HEK293 (cell line): ENCODE results near the gene STAP1.

ENCODE experiments used
- CTCF ChIA-PET: fragments of 350-600 bp; formaldehyde crosslinking; extraction: SDS; loops from one replicate; lab custom pipeline; 2021; ENCODE audit warnings: antibody characterized with exemption; lab: Yijun Ruan, JAX
- POLR2A ChIA-PET: fragments of 300-600 bp; formaldehyde crosslinking; extraction: SDS; loops from one replicate; lab custom pipeline; 2020; ENCODE audit warnings: antibody characterized with exemption, inconsistent platforms; lab: Yijun Ruan, JAX
- H3K27ac ChIP-seq: fragments of 200-500 bp; sonication (Bioruptor generic); 2 replicates; pipeline ENCODE4 v1.5.1; 2014; ENCODE audit warnings: low read depth, low read length, control low read depth, inconsistent platforms; ENCODE audit errors: extremely low read depth
- H3K36me3 ChIP-seq, 2 experiments: fragments of 200-500 bp in 1 of 2; sonication (Bioruptor generic) in 1 of 2; 1 replicate in 1 of 2; 2 replicates in 1 of 2; pipeline ENCODE4 v1.5.1; 2014 to 2017; ENCODE audit warnings: inconsistent platforms in 2 of 2, low read length in 2 of 2; ENCODE audit not compliant: control insufficient read depth in 2 of 2, insufficient read depth in 1 of 2
- H3K4me1 ChIP-seq: fragments of 200-500 bp; sonication (Bioruptor generic); 2 replicates; pipeline ENCODE4 v1.5.1; 2014; ENCODE audit warnings: mild to moderate bottlenecking, low read length, inconsistent platforms; ENCODE audit not compliant: control insufficient read depth, insufficient read depth
- H3K4me3 ChIP-seq: 2 replicates; pipeline ENCODE4 v1.5.1; 2011; ENCODE audit warnings: low read depth, mild to moderate bottlenecking, control low read depth, low read length, moderate library complexity
- H3K9me3 ChIP-seq: fragments of 200-500 bp; sonication (Bioruptor generic); 2 replicates; pipeline ENCODE4 v1.5.1; 2014; ENCODE audit warnings: low read depth, low read length, inconsistent platforms; ENCODE audit not compliant: control insufficient read depth, insufficient read depth
- HOXC10 ChIP-seq: sonication (generic); formaldehyde crosslinking; IDR thresholded peaks from 2 replicates; pipeline ENCODE4 v1.8.1; 2023; ENCODE audit warnings: mild to moderate bottlenecking, missing genetic modification reagents
- SALL2 ChIP-seq: fragments of 450-650 bp; formaldehyde crosslinking; IDR thresholded peaks from 2 replicates; pipeline ENCODE4 v1.5.0; 2017; ENCODE audit warnings: missing biosample characterization, mild to moderate bottlenecking, missing genetic modification characterization, borderline replicate concordance
- SETDB1 ChIP-seq: IDR thresholded peaks from one replicate; pipeline ENCODE4 v1.6.1; 2017; ENCODE audit warnings: mild to moderate bottlenecking, low read length, moderate library complexity, mixed read lengths; ENCODE audit not compliant: insufficient read length
- ZBTB48 ChIP-seq: fragments of 450-650 bp; formaldehyde crosslinking; IDR thresholded peaks from 2 replicates; pipeline ENCODE4 v1.5.1; 2016; ENCODE audit warnings: missing biosample characterization, missing genetic modification characterization
- ZBTB7A ChIP-seq: fragments of 450-650 bp; formaldehyde crosslinking; IDR thresholded peaks from 2 replicates; pipeline ENCODE4 v1.5.1; 2016; ENCODE audit warnings: low read depth, missing biosample characterization, missing genetic modification characterization
- ZFHX2 ChIP-seq: fragments of 450-650 bp; formaldehyde crosslinking; conservative IDR thresholded peaks from 2 replicates; pipeline ENCODE4 v1.5.1; 2016; ENCODE audit warnings: missing biosample characterization, missing genetic modification characterization
- ZNF133 ChIP-seq: fragments of 450-650 bp; formaldehyde crosslinking; IDR thresholded peaks from 2 replicates; pipeline ENCODE4 v1.5.1; 2016; ENCODE audit warnings: missing biosample characterization, missing genetic modification characterization
- ZNF211 ChIP-seq: fragments of 450-650 bp; formaldehyde crosslinking; IDR thresholded peaks from 2 replicates; pipeline ENCODE4 v1.5.1; 2016; ENCODE audit warnings: low read depth, missing biosample characterization, missing genetic modification characterization
- ZNF223 ChIP-seq: fragments of 450-650 bp; formaldehyde crosslinking; IDR thresholded peaks from 2 replicates; pipeline ENCODE4 v1.5.1; 2016; ENCODE audit warnings: missing biosample characterization, missing genetic modification characterization
- ZNF354C ChIP-seq: fragments of 450-650 bp; formaldehyde crosslinking; IDR thresholded peaks from 2 replicates; pipeline ENCODE4 v1.5.1; 2016; ENCODE audit warnings: missing biosample characterization, missing genetic modification characterization, low read depth, borderline replicate concordance
- ZNF473 ChIP-seq: fragments of 450-650 bp; formaldehyde crosslinking; IDR thresholded peaks from 2 replicates; pipeline ENCODE4 v1.5.1; 2017; ENCODE audit warnings: missing biosample characterization, missing genetic modification characterization
- ZNF501 ChIP-seq: fragments of 450-650 bp; formaldehyde crosslinking; IDR thresholded peaks from 2 replicates; pipeline ENCODE4 v1.5.1; 2016; ENCODE audit warnings: missing biosample characterization, missing genetic modification characterization
- ZNF560 ChIP-seq: fragments of 450-650 bp; formaldehyde crosslinking; IDR thresholded peaks from 2 replicates; pipeline ENCODE4 v1.5.1; 2017; ENCODE audit warnings: missing biosample characterization, missing genetic modification characterization, borderline replicate concordance
- ZNF600 ChIP-seq: fragments of 450-650 bp; formaldehyde crosslinking; IDR thresholded peaks from 2 replicates; pipeline ENCODE4 v1.5.1; 2016; ENCODE audit warnings: missing biosample characterization, missing genetic modification characterization
- ZNF621 ChIP-seq: fragments of 450-650 bp; formaldehyde crosslinking; IDR thresholded peaks from 2 replicates; pipeline ENCODE4 v1.5.1; 2017; ENCODE audit warnings: missing biosample characterization, missing genetic modification characterization
- ZNF76 ChIP-seq: fragments of 450-650 bp; formaldehyde crosslinking; IDR thresholded peaks from 2 replicates; pipeline ENCODE4; 2016; ENCODE audit warnings: low read depth, missing biosample characterization, missing genetic modification characterization, borderline replicate concordance
- TF ChIP-seq, protein P1 (sequence below): fragments of 450-650 bp; formaldehyde crosslinking; IDR thresholded peaks from 2 replicates; pipeline ENCODE4 v1.5.1; 2017; ENCODE audit warnings: missing biosample characterization, missing genetic modification characterization
- TF ChIP-seq, protein P2 (sequence below): fragments of 450-650 bp; formaldehyde crosslinking; IDR thresholded peaks from 2 replicates; pipeline ENCODE4 v1.5.1; 2016; ENCODE audit warnings: missing biosample characterization, missing genetic modification characterization
- TF ChIP-seq, protein P3 (sequence below): fragments of 450-650 bp; formaldehyde crosslinking; conservative IDR thresholded peaks from 2 replicates; pipeline ENCODE4 v1.5.1; 2016; ENCODE audit warnings: low read depth, missing biosample characterization, missing genetic modification characterization

The STAP1 gene

DNA sequence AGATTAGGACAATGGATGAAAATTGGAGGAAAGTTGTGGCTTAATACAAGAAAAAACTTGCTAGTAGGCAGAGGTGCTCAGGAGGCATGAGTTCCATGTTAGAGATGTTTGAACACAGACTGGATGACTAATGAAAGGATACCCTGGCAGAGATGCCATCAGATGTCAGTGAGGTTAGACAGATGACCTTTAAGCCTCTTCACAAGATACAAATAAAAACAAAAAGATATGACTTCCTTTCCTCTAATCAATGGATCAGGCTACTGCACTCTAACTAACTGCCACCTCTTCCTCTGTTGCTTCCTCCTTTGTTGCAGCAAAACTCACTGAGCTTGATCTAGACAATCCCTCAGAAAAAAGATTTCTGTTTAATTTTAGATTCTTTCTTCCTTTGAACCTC lies 14.7 kb downstream of the STAP1 start:
- Histone ChIP-seq H3K27ac (no peak overlapping the region), H3K36me3 (no peaks in the 10 kb centered on the region), H3K4me1 (no peaks in the 10 kb centered on the region), H3K4me3 (no peak overlapping the region)
- POLR2A ChIA-PET: no interaction called here
- TF ChIP-seq SETDB1 (no peak), ZNF354C (tag by site-specific recombination) (no peak), ZFHX2 (tag by site-specific recombination) (no peak), SALL2 (no peak), ZBTB7A (tag by site-specific recombination) (no peak), ZNF501 (tag by site-specific recombination) (no peak), ZBTB48 (tag by site-specific recombination) (no peak), ZNF133 (tag by site-specific recombination) (no peak), ZNF473 (tag by site-specific recombination) (no peak), ZNF223 (no peak), ZNF621 (no peak), HOXC10 (CRISPR knock-in tag) (no peak), ZNF600 (tag by site-specific recombination) (no peak), ZNF76 (tag by site-specific recombination) (no peak), ZNF560 (tag by site-specific recombination) (no peak), ZNF211 (tag by site-specific recombination) (no peak)
- TF ChIP-seq, protein P1, sequence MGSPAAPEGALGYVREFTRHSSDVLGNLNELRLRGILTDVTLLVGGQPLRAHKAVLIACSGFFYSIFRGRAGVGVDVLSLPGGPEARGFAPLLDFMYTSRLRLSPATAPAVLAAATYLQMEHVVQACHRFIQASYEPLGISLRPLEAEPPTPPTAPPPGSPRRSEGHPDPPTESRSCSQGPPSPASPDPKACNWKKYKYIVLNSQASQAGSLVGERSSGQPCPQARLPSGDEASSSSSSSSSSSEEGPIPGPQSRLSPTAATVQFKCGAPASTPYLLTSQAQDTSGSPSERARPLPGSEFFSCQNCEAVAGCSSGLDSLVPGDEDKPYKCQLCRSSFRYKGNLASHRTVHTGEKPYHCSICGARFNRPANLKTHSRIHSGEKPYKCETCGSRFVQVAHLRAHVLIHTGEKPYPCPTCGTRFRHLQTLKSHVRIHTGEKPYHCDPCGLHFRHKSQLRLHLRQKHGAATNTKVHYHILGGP (tag by site-specific recombination): no peak
- TF ChIP-seq, protein P2, sequence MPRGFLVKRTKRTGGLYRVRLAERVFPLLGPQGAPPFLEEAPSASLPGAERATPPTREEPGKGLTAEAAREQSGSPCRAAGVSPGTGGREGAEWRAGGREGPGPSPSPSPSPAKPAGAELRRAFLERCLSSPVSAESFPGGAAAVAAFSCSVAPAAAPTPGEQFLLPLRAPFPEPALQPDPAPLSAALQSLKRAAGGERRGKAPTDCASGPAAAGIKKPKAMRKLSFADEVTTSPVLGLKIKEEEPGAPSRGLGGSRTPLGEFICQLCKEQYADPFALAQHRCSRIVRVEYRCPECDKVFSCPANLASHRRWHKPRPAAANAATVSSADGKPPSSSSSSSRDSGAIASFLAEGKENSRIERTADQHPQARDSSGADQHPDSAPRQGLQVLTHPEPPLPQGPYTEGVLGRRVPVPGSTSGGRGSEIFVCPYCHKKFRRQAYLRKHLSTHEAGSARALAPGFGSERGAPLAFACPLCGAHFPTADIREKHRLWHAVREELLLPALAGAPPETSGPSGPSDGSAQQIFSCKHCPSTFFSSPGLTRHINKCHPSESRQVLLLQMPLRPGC: no peak
- TF ChIP-seq, protein P3, sequence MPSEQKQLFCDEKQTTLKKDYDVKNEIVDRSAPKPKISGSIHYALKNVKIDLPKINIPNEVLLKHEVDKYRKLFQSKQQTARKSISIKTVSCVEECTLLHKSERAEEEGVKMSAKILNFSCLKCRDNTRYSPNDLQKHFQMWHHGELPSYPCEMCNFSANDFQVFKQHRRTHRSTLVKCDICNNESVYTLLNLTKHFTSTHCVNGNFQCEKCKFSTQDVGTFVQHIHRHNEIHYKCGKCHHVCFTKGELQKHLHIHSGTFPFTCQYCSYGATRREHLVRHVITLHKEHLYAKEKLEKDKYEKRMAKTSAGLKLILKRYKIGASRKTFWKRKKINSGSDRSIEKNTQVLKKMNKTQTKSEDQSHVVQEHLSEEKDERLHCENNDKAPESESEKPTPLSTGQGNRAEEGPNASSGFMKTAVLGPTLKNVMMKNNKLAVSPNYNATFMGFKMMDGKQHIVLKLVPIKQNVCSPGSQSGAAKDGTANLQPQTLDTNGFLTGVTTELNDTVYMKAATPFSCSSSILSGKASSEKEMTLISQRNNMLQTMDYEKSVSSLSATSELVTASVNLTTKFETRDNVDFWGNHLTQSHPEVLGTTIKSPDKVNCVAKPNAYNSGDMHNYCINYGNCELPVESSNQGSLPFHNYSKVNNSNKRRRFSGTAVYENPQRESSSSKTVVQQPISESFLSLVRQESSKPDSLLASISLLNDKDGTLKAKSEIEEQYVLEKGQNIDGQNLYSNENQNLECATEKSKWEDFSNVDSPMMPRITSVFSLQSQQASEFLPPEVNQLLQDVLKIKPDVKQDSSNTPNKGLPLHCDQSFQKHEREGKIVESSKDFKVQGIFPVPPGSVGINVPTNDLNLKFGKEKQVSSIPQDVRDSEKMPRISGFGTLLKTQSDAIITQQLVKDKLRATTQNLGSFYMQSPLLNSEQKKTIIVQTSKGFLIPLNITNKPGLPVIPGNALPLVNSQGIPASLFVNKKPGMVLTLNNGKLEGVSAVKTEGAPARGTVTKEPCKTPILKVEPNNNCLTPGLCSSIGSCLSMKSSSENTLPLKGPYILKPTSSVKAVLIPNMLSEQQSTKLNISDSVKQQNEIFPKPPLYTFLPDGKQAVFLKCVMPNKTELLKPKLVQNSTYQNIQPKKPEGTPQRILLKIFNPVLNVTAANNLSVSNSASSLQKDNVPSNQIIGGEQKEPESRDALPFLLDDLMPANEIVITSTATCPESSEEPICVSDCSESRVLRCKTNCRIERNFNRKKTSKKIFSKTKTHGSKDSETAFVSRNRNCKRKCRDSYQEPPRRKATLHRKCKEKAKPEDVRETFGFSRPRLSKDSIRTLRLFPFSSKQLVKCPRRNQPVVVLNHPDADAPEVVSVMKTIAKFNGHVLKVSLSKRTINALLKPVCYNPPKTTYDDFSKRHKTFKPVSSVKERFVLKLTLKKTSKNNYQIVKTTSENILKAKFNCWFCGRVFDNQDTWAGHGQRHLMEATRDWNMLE (tag by site-specific recombination): no peak
- TF ChIP-seq, all 188 proteins: peak for 0
- CTCF ChIA-PET: interaction anchor here (0.7 kb wide), 1 partner anchor 308 kb away, joined by 3 read pairs; no protein-coding TSS in a partner anchor
- no peaks in the 10 kb centered on the region for H3K9me3 ChIP-seq
